Lung (tissue), 12 donors: ENCODE data around the gene EIF3L. TPM values are rescaled to one million over a fixed set of nuclear protein-coding genes. Genes with fewer than 3 reads are reported as not detected.

Experiments
- ATAC-seq: fragments of 200-7000 bp; cut with Tn5 transposase; one replicate; pipeline ENCODE4 v1.9.1; 2020; ENCODE audit warnings: moderate number of reproducible peaks; ENCODE audit not compliant: insufficient read depth, low FRiP score
- DNase-seq, 3 donors: peaks; one replicate each; pipeline ENCODE4 v3.0.0-alpha.2; 2013 to 2017
- H3K27ac ChIP-seq, 2 donors: one replicate each; pipeline ENCODE4 v1.5.1; 2013; ENCODE audit warnings: mild to moderate bottlenecking in 2 of 2, moderate library complexity in 2 of 2, control low read depth in 1 of 2, inconsistent platforms in 1 of 2, low read depth in 1 of 2, low read length in 1 of 2
- H3K27me3 ChIP-seq, 3 donors: one replicate each; pipeline ENCODE4 v1.5.1; 2013; ENCODE audit warnings: low read length in 2 of 3; ENCODE audit not compliant: control insufficient read depth in 3 of 3, insufficient read depth in 3 of 3
- H3K36me3 ChIP-seq, 4 donors: one replicate each; pipeline ENCODE4 v1.5.1; 2013; ENCODE audit warnings: low read length in 4 of 4, mild to moderate bottlenecking in 1 of 4, moderate library complexity in 1 of 4; ENCODE audit not compliant: control insufficient read depth in 4 of 4, insufficient read depth in 4 of 4
- H3K4me1 ChIP-seq, 5 donors: one replicate each; pipeline ENCODE4 v1.5.1; 2013; ENCODE audit warnings: low read length in 5 of 5, mild to moderate bottlenecking in 2 of 5, moderate library complexity in 1 of 5; ENCODE audit not compliant: control insufficient read depth in 5 of 5, insufficient read depth in 5 of 5
- H3K4me3 ChIP-seq: one replicate; pipeline ENCODE4 v1.5.1; 2013; ENCODE audit warnings: mild to moderate bottlenecking, control low read depth, moderate library complexity
- H3K9ac ChIP-seq, 2 donors: one replicate each; pipeline ENCODE4 v1.5.1; 2013; ENCODE audit warnings: low read length in 2 of 2, control low read depth in 1 of 2; ENCODE audit not compliant: insufficient read depth in 1 of 2
- H3K9me3 ChIP-seq, 4 donors: one replicate each; pipeline ENCODE4 v1.5.1; 2013; ENCODE audit warnings: low read length in 3 of 4, mild to moderate bottlenecking in 1 of 4, moderate library complexity in 1 of 4; ENCODE audit not compliant: control insufficient read depth in 4 of 4, insufficient read depth in 3 of 4
- CTCF ChIP-seq: IDR thresholded peaks from 2 replicates; pipeline ENCODE4 v1.5.1; 2012; ENCODE audit warnings: mild to moderate bottlenecking; ENCODE audit errors: control extremely low read depth, extremely low read depth
- WGBS, 2 donors: extraction: QIAGEN DNeasy Blood & Tissue Kit; methylation state at CpG; one replicate each; pipeline ENCODE4 v1.1.7; 2013; 5-methylcytosine and 5-hydroxymethylcytosine counted together
- polyA plus RNA-seq, 2 donors: library from polyadenylated mRNA; stranded (reverse); fragments of 200-250 nt; gene quantifications; one replicate each; pipeline ENCODE4 v1.2.1, GENCODE V29; 2013
- total RNA-seq, 2 donors: library from RNA; depleted of rRNA in 1 of 2; stranded (reverse); fragments of >200 nt in 1 of 2; gene quantifications; one replicate each; pipeline ENCODE4 v1.2.1, GENCODE V29; 2014 to 2021
- donor health status: control.
- donor health status: control.
- donor health status: Bipolar disorder and iron deficiency.
- donor health status: healthy.
- donor health status: DM: yes; HTN: yes; CAD: no.

Gene EIF3L
- total and polyA plus RNA-seq, 4 donors: 175 to 420 (median 252) TPM

GRCh38 chr22:37896939-37897338, 47.7 kb downstream of the EIF3L start:
- Histone ChIP-seq H3K27ac (peak overlapping the region; percentile 36 to 74), H3K9me3 (peaks cover 0 to 1% (median 0%) of the 10 kb centered on the region in 4 donors), H3K27me3 (no peaks in the 10 kb centered on the region), H3K4me3 (no peak overlapping the region), H3K4me1 (peaks cover 0 to 31% (median 20%) of the 10 kb centered on the region in 5 donors), H3K9ac (no peak overlapping the region), H3K36me3 (peaks cover 0 to 4% (median 0%) of the 10 kb centered on the region in 4 donors)
- TF ChIP-seq CTCF: no peak
- DNase-seq (peak in 1 of 3 donors; percentile 35), ATAC-seq (no peak)
- 78 to 80% methylated on average over 3 of the region's 3 CpGs for WGBS, 2 donors

GRCh38 chr22:37897807-37898206, 48.6 kb downstream of the EIF3L start:
- H3K9ac ChIP-seq: no peak overlapping the region
- H3K36me3 ChIP-seq: no peaks in the 10 kb centered on the region
- peaks cover 0 to 1% (median 0%) of the 10 kb centered on the region in 4 donors for H3K9me3 ChIP-seq
- ATAC-seq (no peak), DNase-seq (no peak)
- no peaks in the 10 kb centered on the region for H3K27me3 ChIP-seq
- no peak overlapping the region for H3K4me3 ChIP-seq
- no peak overlapping the region for H3K27ac ChIP-seq
- peaks cover 0 to 28% (median 15%) of the 10 kb centered on the region in 5 donors for H3K4me1 ChIP-seq
- WGBS, 2 donors: 76 to 84% methylated on average over 2 of the region's 2 CpGs
- no peak for TF ChIP-seq CTCF

- no peak for ATAC-seq
Measured at GRCh38 chr22:37898441-37899181, 49.4 kb downstream of the EIF3L start.

More at GRCh38 chr22:37898441-37899181, 49.4 kb downstream of the EIF3L start:
- peak in 1 of 3 donors; percentile 23 for DNase-seq
- Histone ChIP-seq H3K36me3 (no peaks in the 10 kb centered on the region), H3K9ac (no peak overlapping the region), H3K9me3 (peaks cover 0 to 1% (median 0%) of the 10 kb centered on the region in 4 donors), H3K4me3 (no peak overlapping the region), H3K27ac (peak overlapping the region in 1 of 2 donors; percentile 28), H3K27me3 (no peaks in the 10 kb centered on the region), H3K4me1 (peaks cover 0 to 23% (median 7%) of the 10 kb centered on the region in 5 donors)
- no peak for TF ChIP-seq CTCF
- WGBS, 2 donors: 61 to 74% methylated on average over 6 to 9 of the region's 9 CpGs
